ENCODE measurements around the gene SLC18A3. TPM values are rescaled to one million over a fixed set of nuclear protein-coding genes. Genes with fewer than 3 reads are reported as not detected.

SLC18A3 gene
- total RNA-seq = not detected in 2 replicates

DNA sequence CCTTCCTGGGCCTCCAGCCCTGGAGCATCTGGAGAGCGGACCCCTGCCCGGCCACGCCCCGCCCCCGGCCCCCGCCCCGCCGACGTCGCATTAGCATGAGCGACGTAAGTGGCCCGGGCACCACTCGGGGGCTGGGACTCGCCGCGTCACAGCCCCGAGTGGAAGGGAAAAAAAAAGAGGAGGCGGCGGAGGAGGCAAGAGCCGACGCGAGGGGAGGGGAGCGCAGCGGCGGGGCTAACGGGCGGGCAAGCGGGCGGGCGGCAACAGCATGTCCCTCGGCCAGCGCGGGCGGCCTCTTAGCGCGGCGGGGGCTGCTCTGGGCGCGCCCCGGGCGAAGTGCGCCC, at the start of gene SLC18A3:
TSS of gene SLC18A3 (plus strand) at position 197 of the 344 bp plus-strand sequence. CDS start 431 bp downstream, outside the sequence.

DNA sequence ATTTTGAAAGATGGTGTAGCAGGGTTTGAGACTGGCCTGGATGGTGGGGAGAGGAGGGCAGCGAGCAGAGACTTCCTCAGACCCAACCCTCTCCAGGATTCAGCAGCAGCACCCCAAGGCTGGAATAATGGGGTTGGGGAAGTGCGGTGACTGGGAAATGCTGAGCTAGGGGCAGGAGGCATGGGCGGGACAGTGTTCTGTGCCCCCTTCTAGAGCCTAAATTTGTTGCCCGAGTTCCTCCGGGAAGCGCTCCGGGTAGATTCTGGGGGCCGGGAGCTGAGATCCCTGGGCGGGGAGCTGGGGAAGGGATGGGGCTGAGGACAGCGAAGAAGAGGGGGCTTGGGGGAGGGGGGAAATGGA, 3.8 kb downstream of the SLC18A3 start, which contains the start of gene CHAT:
TSS of gene CHAT (plus strand) at position 156 of the 360 bp plus-strand sequence. CDS start at position 309, 153 bp downstream.

Other genes starting within 250 kb of the SLC18A3 start
- gene DRGX, start 214.2 kb upstream of the SLC18A3 start, total RNA-seq = not detected in 2 replicates
- gene ERCC6, start 71.2 kb upstream of the SLC18A3 start, total RNA-seq = 13.5 and 14.4 TPM in 2 replicates
- gene CHAT, start 3.7 kb downstream of the SLC18A3 start, total RNA-seq = not detected in 2 replicates
- not detected in 2 replicates for gene C10orf53, start 69.3 kb downstream of the SLC18A3 start, total RNA-seq
- 0.17 and 0.29 TPM in 2 replicates for gene OGDHL, start 152.0 kb downstream of the SLC18A3 start, total RNA-seq

All from smooth muscle cell of trachea (primary cell).